GM12878 (cell line): ENCODE results near the gene ELAC1. TPM values are rescaled to one million over a fixed set of nuclear protein-coding genes. Genes with fewer than 3 reads are reported as not detected.

Experiments used
- ASH2L ChIP-seq: fragments of 300-600, 200-600 bp; sonication (generic); IDR thresholded peaks from 2 replicates; pipeline ENCODE4 v1.6.1; 2017; ENCODE audit warnings: low read depth, mild to moderate bottlenecking, borderline replicate concordance
- ATF2 ChIP-seq: IDR thresholded peaks from 2 replicates; pipeline ENCODE4 v1.6.1; 2012; ENCODE audit warnings: low read length, inconsistent platforms
- ATF7 ChIP-seq: fragments of 450-650 bp; IDR thresholded peaks from 2 replicates; pipeline ENCODE4 v1.6.1; 2016; ENCODE audit warnings: low read depth, mild to moderate bottlenecking
- CHD2 ChIP-seq: IDR thresholded peaks from 2 replicates; pipeline ENCODE4 v1.6.1; 2011; ENCODE audit warnings: low read depth, low read length, improper control_type of control experiment, borderline replicate concordance
- CTCF ChIP-seq, 3 experiments: IDR thresholded peaks in 2 of 3; conservative IDR thresholded peaks in 1 of 3; 2 replicates each; pipeline ENCODE4 v1.5.1; 2011; ENCODE audit warnings: low read depth in 3 of 3, low read length in 3 of 3, mild to moderate bottlenecking in 3 of 3, control low read depth in 2 of 3, moderate library complexity in 2 of 3, inconsistent platforms in 1 of 3, mixed read lengths in 1 of 3; ENCODE audit not compliant: control insufficient read depth in 2 of 3, insufficient read depth in 1 of 3; ENCODE audit errors: extremely low read depth in 1 of 3
- EGR1 ChIP-seq, 2 experiments: IDR thresholded peaks; 1 replicate in 1 of 2; 2 replicates in 1 of 2; pipeline ENCODE4 v1.6.1; 2011 to 2012; ENCODE audit warnings: low read depth in 2 of 2, low read length in 2 of 2, borderline replicate concordance in 1 of 2, mild to moderate bottlenecking in 1 of 2, moderate library complexity in 1 of 2
- EP300 ChIP-seq, 2 experiments: fragments of 150-350 bp in 1 of 2; IDR thresholded peaks; 2 replicates each; pipeline ENCODE4 v1.6.1; 2011 to 2012; ENCODE audit warnings: low read depth in 2 of 2, low read length in 2 of 2, borderline replicate concordance in 1 of 2, improper control_type of control experiment in 1 of 2, inconsistent platforms in 1 of 2; ENCODE audit not compliant: control insufficient read depth in 1 of 2
- IRF4 ChIP-seq: IDR thresholded peaks from 2 replicates; pipeline ENCODE4 v1.6.1; 2011; ENCODE audit warnings: low read depth, low read length
- JUND ChIP-seq: IDR thresholded peaks from 2 replicates; pipeline ENCODE4 v1.6.1; 2012; ENCODE audit warnings: low read depth, mild to moderate bottlenecking, low read length, improper control_type of control experiment, moderate library complexity
- MYB ChIP-seq: fragments of 150-350 bp; IDR thresholded peaks from 2 replicates; pipeline ENCODE4 v1.6.1; 2014; ENCODE audit warnings: mild to moderate bottlenecking, low read depth, low read length, borderline replicate concordance
- NKRF ChIP-seq: fragments of 450-650 bp; conservative IDR thresholded peaks from 2 replicates; pipeline ENCODE4 v1.6.1; 2017; ENCODE audit warnings: mild to moderate bottlenecking, moderate library complexity
- NR2F1 ChIP-seq: fragments of 450-650 bp; conservative IDR thresholded peaks from 2 replicates; pipeline ENCODE4 v1.6.1; 2017; ENCODE audit warnings: mild to moderate bottlenecking
- RBBP5 ChIP-seq: fragments of 200-600 bp; sonication (generic); conservative IDR thresholded peaks from 2 replicates; pipeline ENCODE4 v1.6.1; 2016
- SIX5 ChIP-seq: IDR thresholded peaks from 2 replicates; pipeline ENCODE4 v1.6.1; 2011; ENCODE audit warnings: mild to moderate bottlenecking, low read depth, low read length, moderate library complexity; ENCODE audit not compliant: severe bottlenecking
- SKIL ChIP-seq: fragments of 450-650 bp; IDR thresholded peaks from 2 replicates; pipeline ENCODE4 v1.6.1; 2017; ENCODE audit warnings: mild to moderate bottlenecking, low read depth, inconsistent platforms; ENCODE audit not compliant: poor library complexity, severe bottlenecking
- USF2 ChIP-seq: IDR thresholded peaks from 2 replicates; pipeline ENCODE4 v1.6.1; 2011; ENCODE audit warnings: low read depth, low read length, improper control_type of control experiment, borderline replicate concordance
- YY1 ChIP-seq: IDR thresholded peaks from 2 replicates; pipeline ENCODE4 v1.6.1; 2011; ENCODE audit warnings: low read depth, mild to moderate bottlenecking, low read length
- ZNF217 ChIP-seq: fragments of 450-650 bp; IDR thresholded peaks from 2 replicates; pipeline ENCODE4 v1.6.1; 2017; ENCODE audit warnings: antibody characterized with exemption, mild to moderate bottlenecking
- polyA plus RNA-seq, 11 experiments: library from polyadenylated mRNA; depleted of rRNA in 4 of 11; unstranded in 6 of 11; stranded (reverse) in 5 of 11; fragments of >200 nt; fragmentation: Nextera tagmentation in 4 of 11; fragmentation: Illumina TruSeq in 1 of 11; extraction: Ambion mirVana in 4 of 11; extraction: Trizol in 1 of 11; gene quantifications; 1 replicate in 1 of 11; 2 replicates in 10 of 11; pipeline versions ENCODE4 v1.2.1 to v1.2.3, GENCODE V29; 2011 to 2016; ENCODE audit warnings: inconsistent platforms in 2 of 11, missing spikeins in 2 of 11, low read depth in 1 of 11
- total RNA-seq, 4 experiments: library from RNA; depleted of rRNA in 3 of 4; stranded (reverse); fragments of >200 nt in 3 of 4; fragmentation: Illumina TruSeq in 1 of 4; extraction: Trizol in 1 of 4; gene quantifications; 2 replicates each; pipeline versions ENCODE4 v1.2.1 to v1.2.3, GENCODE V29; 2013 to 2021

The ELAC1 gene
- total and polyA plus RNA-seq, 10 of the 15 experiments (the other 5 are each of a cell fraction or from before 2014, with no cell fraction given): 4.9 to 23.0 (median 9.8) TPM

GRCh38 chr18:51029694-51030536 is 62.1 kb downstream of the ELAC1 start, which contains the start of gene SMAD4 (continued):
- 0 out of 6 replicates have a peak, but pooled peaks of 1 of the 3 experiments have one; percentile 4 for TF ChIP-seq CTCF (IDR thresholded peaks at IDR 0.05 in 2 of 3, conservative IDR thresholded peaks at IDR 0.05 in 1 of 3; ENCODE audit: control insufficient read depth in 2 of 3, extremely low read depth in 1 of 3, insufficient read depth in 1 of 3, low read depth in 3 of 3, low read length in 3 of 3)
- no peak for TF ChIP-seq ATF2
- no peak for TF ChIP-seq ATF7
- TF ChIP-seq EGR1 (IDR thresholded peaks at IDR 0.05; ENCODE audit: borderline replicate concordance in 1 of 2, low read depth in 2 of 2, low read length in 2 of 2): peak in 1 of 2 experiments; percentile 46; a peak in 1 of 3 replicates
- TF ChIP-seq ASH2L: no peak
- peak; percentile 60 for TF ChIP-seq NKRF
- TF ChIP-seq EP300 (IDR thresholded peaks at IDR 0.05; ENCODE audit: borderline replicate concordance in 1 of 2, control insufficient read depth in 1 of 2, low read depth in 2 of 2, low read length in 2 of 2): no peak
- 0 out of 2 replicates have a peak, but pooled peaks have one; percentile 22 for TF ChIP-seq JUND
- TF ChIP-seq MYB: no peak
- no peak for TF ChIP-seq IRF4
- TF ChIP-seq SKIL: no peak
- no peak for TF ChIP-seq USF2
- no peak for TF ChIP-seq SIX5
- peak; percentile 25; the same call in 1 of the 2 replicates for TF ChIP-seq CHD2
- TF ChIP-seq RBBP5: no peak
- TF ChIP-seq YY1: peak; percentile 48; the same call in 1 of the 2 replicates
- 0 out of 2 replicates have a peak, but pooled peaks have one; percentile 51 for TF ChIP-seq ZNF217
- TF ChIP-seq NR2F1: peak; percentile 52; the same call in 1 of the 2 replicates
